ENCODE data around the gene PDCD6IP.

PDCD6IP gene

GRCh38 chr3:33881156-33882064, 83.0 kb downstream of the PDCD6IP start:
- TF ChIP-seq CTCF (IDR thresholded peaks at IDR 0.05; ENCODE audit: control insufficient read depth, insufficient read depth, low read depth, low read length, missing control alignments): no peak
- H3K4me3 ChIP-seq (ENCODE audit: control insufficient read depth, low read depth, low read length): no peak overlapping the region
- DNase-seq (ENCODE audit: low read depth): no peak

GRCh38 chr3:33882296-33882695, 83.9 kb downstream of the PDCD6IP start:
- no peak for DNase-seq (ENCODE audit: low read depth)
- no peak for TF ChIP-seq CTCF (IDR thresholded peaks at IDR 0.05; ENCODE audit: control insufficient read depth, insufficient read depth, low read depth, low read length, missing control alignments)
- H3K4me3 ChIP-seq (ENCODE audit: control insufficient read depth, low read depth, low read length): no peak overlapping the region

- no peak overlapping the region for H3K4me3 ChIP-seq (ENCODE audit: control insufficient read depth, low read depth, low read length)
- TF ChIP-seq CTCF (IDR thresholded peaks at IDR 0.05; ENCODE audit: control insufficient read depth, insufficient read depth, low read depth, low read length, missing control alignments): peak; percentile 69
- no peak for DNase-seq (ENCODE audit: low read depth)
These were observed 85.1 kb downstream of the PDCD6IP start for GRCh38 chr3:33883538-33883950.

GRCh38 chr3:33883951-33884561, 85.6 kb downstream of the PDCD6IP start:
- no peak overlapping the region for H3K4me3 ChIP-seq (ENCODE audit: control insufficient read depth, low read depth, low read length)
- peak; percentile 49 for TF ChIP-seq CTCF (IDR thresholded peaks at IDR 0.05; ENCODE audit: control insufficient read depth, insufficient read depth, low read depth, low read length, missing control alignments)
- DNase-seq (ENCODE audit: low read depth): no peak

GRCh38 chr3:33884701-33885100, 86.3 kb downstream of the PDCD6IP start:
- TF ChIP-seq CTCF (IDR thresholded peaks at IDR 0.05; ENCODE audit: control insufficient read depth, insufficient read depth, low read depth, low read length, missing control alignments): no peak
- DNase-seq (ENCODE audit: low read depth): no peak
- no peak overlapping the region for H3K4me3 ChIP-seq (ENCODE audit: control insufficient read depth, low read depth, low read length)

- no peak for TF ChIP-seq CTCF (IDR thresholded peaks at IDR 0.05; ENCODE audit: control insufficient read depth, insufficient read depth, low read depth, low read length, missing control alignments)
- no peak overlapping the region for H3K4me3 ChIP-seq (ENCODE audit: control insufficient read depth, low read depth, low read length)
- DNase-seq (ENCODE audit: low read depth): no peak
These were observed 87.1 kb downstream of the PDCD6IP start for GRCh38 chr3:33885496-33885895.

All from AG09309 (cell line).